Raji (cell line): ENCODE data around the gene TMPRSS3.

Experiments
- POLR2A ChIP-seq: IDR thresholded peaks from 2 replicates; pipeline ENCODE4 v1.6.1; 2011; ENCODE audit warnings: low read depth, low read length, control low read depth; ENCODE audit not compliant: insufficient read depth

Gene TMPRSS3

GRCh38 chr21:42434884-42435283 lies 39.0 kb upstream of the TMPRSS3 start:
- no peak for TF ChIP-seq POLR2A

- no peak for TF ChIP-seq POLR2A
Measured at GRCh38 chr21:42433946-42434551, 38.2 kb upstream of the TMPRSS3 start.

DNA sequence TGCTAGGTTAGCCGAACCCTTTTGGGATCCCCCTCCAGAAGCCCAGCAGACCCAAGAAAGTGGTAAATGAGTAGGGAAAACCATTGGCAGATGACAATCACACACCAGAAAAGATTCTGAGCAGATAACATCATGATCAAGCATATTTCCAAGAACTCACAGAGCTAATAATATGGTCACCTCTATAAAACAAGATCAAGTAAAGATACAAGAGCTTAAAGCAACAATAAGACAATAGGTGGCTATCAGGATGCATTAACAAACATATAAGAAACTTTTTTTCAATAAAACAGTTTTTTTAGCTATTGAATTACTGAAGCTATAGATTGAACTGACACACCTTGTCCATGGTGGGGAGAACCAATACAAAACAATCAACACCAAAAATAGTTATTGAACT lies 36.8 kb upstream of the TMPRSS3 start:
- no peak for TF ChIP-seq POLR2A

- TF ChIP-seq POLR2A = no peak
Measured at GRCh38 chr21:42431196-42431595, 35.3 kb upstream of the TMPRSS3 start.

DNA sequence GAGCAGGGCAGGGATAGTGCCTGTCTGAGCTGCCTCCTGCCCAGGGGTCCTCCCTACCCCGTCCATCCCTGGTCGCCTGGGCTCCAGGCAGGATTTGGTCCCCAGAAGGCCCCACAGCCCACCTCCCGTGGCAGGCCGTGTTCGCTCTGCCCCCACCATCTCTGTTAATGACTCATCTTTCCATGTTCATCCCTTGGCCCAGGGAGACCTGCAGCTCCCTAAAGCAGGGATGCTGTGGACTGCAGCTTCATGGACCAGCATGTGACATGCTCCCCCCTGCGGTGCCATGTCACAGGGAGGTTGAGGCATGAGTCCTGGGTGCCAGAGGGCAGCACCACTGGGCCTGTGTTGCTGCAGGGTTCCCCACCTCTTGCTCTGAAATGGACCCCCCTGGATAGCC lies 34.7 kb upstream of the TMPRSS3 start:
- TF ChIP-seq POLR2A = no peak

GRCh38 chr21:42429856-42430255 lies 34.0 kb upstream of the TMPRSS3 start:
- TF ChIP-seq POLR2A = no peak

- no peak for TF ChIP-seq POLR2A
Measured at GRCh38 chr21:42429021-42429420, 33.2 kb upstream of the TMPRSS3 start.

DNA sequence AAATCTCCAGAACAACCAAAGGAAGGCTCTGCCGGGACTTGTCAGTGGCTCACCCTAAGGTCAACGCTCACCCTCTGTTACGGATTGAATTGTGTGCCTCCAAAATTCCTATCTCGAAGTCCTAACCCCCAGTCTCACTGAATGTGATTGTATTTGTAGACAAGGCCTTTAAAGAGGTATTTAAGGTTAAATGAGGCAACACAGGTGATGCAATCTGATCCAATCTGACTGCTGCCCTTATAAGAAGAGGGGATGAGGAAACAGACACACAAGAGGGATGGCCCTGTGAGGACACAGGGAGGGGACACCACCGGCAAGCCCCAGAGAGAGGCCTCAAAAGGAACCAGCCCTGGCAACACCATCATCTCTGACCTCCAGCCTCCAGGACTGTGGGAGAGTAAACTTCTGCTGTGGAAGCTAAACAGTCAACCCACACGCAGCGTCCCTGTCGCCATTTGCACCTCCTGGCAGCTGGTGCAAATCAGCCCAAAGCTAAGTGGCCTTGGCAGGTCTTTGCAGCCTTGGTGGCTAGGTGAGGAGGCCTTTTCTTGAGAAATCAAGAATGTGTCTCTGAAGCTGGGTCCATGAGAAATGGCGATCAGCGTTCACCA lies 32.1 kb upstream of the TMPRSS3 start:
- no peak for TF ChIP-seq POLR2A

GRCh38 chr21:42426876-42427480 lies 31.1 kb upstream of the TMPRSS3 start:
- no peak for TF ChIP-seq POLR2A

- no peak for TF ChIP-seq POLR2A
Measured at GRCh38 chr21:42426424-42426823, 30.6 kb upstream of the TMPRSS3 start.

- no peak for TF ChIP-seq POLR2A
Measured at GRCh38 chr21:42425591-42425990, 29.7 kb upstream of the TMPRSS3 start.

- no peak for TF ChIP-seq POLR2A
Measured at GRCh38 chr21:42424914-42425541, 29.2 kb upstream of the TMPRSS3 start.

- no peak for TF ChIP-seq POLR2A
Measured at GRCh38 chr21:42423685-42424084, 27.8 kb upstream of the TMPRSS3 start.

GRCh38 chr21:42423197-42423675 lies 27.4 kb upstream of the TMPRSS3 start:
- no peak for TF ChIP-seq POLR2A

DNA sequence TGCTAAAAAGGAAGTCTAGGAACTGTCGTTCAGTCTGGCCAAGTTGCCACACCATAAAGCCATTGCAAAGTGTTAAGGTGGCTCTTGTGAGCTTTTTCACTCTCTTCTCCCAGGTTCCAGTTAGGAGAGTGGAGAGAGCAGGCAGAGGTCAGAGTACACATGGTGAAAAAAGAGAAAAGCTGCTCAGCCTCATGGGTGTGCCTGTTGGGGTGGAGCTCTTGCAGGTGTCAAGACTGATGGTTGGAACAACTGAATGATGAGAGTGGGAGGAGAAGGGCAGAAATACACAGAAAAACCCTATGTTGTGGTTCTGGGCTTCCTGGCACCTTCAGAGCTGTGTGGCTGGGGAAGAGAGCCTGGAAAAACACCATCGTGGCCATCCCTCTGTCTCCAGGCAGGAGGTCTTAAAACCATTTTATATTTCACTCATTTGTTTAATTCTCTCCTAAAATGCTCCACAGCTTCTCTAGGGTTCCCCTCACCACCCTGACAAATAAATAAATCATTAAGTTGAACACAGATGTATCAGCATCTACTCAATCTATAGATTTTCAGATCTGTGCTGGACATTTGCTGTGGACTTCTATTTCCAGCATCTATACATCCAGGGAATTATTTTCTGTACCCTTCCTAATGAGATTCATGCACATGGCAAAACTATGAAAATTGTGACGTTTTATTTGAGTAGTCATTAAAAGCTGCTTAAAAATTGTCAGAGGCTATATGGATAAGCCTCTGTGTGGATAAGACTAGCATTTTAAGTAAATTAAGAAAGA lies 25.4 kb upstream of the TMPRSS3 start:
- no peak for TF ChIP-seq POLR2A

GRCh38 chr21:42419845-42420244 lies 24.0 kb upstream of the TMPRSS3 start:
- TF ChIP-seq POLR2A = no peak

- TF ChIP-seq POLR2A = no peak
Measured at GRCh38 chr21:42418886-42419285, 23.0 kb upstream of the TMPRSS3 start.
